OCI-LY3 (cell line): ENCODE data around the gene EDNRA.

Experiments used
- CTCF ChIP-seq: fragments of 200-600, 300-600 bp; sonication (generic); IDR thresholded peaks from 2 replicates; pipeline ENCODE4 v1.5.1; 2014; ENCODE audit warnings: antibody characterized with exemption, low read length, low read depth
- EZH2phosphoT487 ChIP-seq: fragments of 200-600 bp; shearing (Covaris generic); IDR thresholded peaks from 2 replicates; pipeline ENCODE4 v1.6.1; 2018; ENCODE audit warnings: antibody characterized with exemption, mixed run types, low read depth

GRCh38 chr4:147461161-147461560 is 19.7 kb upstream of the EDNRA start:
- TF ChIP-seq CTCF (no peak), EZH2phosphoT487 (no peak)
